PC-3 (cell line): ENCODE data around the gene RBM10. TPM values are rescaled to one million over a fixed set of nuclear protein-coding genes. Genes with fewer than 3 reads are reported as not detected.

Source experiments
- ATAC-seq: fragments of 200-7000 bp; cut with Tn5 transposase; 2 replicates; pipeline ENCODE4 v1.9.1; 2020; ENCODE audit warnings: mild to moderate bottlenecking, moderate library complexity
- BruUV-seq: library from RNA; stranded (reverse); fragments of 400-500 nt; replicated peaks from 2 replicates; lab custom pipeline; 2021; lab: Mats Ljungman, UMichigan
- CTCF ChIA-PET: fragments of 300-600 bp; sonication (Branson Sonifier 250); formaldehyde crosslinking; loops from one replicate; lab custom pipeline; 2022; ENCODE audit warnings: antibody characterized with exemption; lab: Charles Lee
- POLR2A ChIA-PET: fragments of 300-600 bp; sonication (Branson Sonifier 250); formaldehyde crosslinking; loops from one replicate; lab custom pipeline; 2022; ENCODE audit warnings: antibody characterized with exemption; ENCODE audit not compliant: unreplicated experiment; lab: Charles Lee
- DNase-seq: peaks from one replicate; pipeline ENCODE4 v3.0.0-alpha.2; 2015
- H2AFZ ChIP-seq: fragments of 300-600 bp; sonication (generic); 2 replicates; pipeline ENCODE4 v1.6.0; 2016; ENCODE audit warnings: antibody characterized with exemption, low read length
- H3F3A ChIP-seq: fragments of 300-600 bp; sonication (generic); one replicate; pipeline ENCODE4 v1.6.0; 2017; ENCODE audit warnings: antibody characterized with exemption, low read length, control low read depth, mild to moderate bottlenecking; ENCODE audit not compliant: unreplicated experiment
- H3K27ac ChIP-seq: fragments of 300-600 bp; sonication (generic); 2 replicates; pipeline ENCODE4 v1.5.1; 2016; ENCODE audit warnings: mild to moderate bottlenecking, low read length
- H3K27me3 ChIP-seq: fragments of 300-600 bp; sonication (generic); 2 replicates; pipeline ENCODE4 v1.6.1; 2016; ENCODE audit warnings: low read length, mixed read lengths
- H3K36me3 ChIP-seq: fragments of 300-600 bp; sonication (generic); 2 replicates; pipeline ENCODE4 v1.6.1; 2016; ENCODE audit warnings: low read depth, mixed run types, low read length, mixed read lengths
- H3K4me1 ChIP-seq: fragments of 300-600 bp; sonication (generic); 2 replicates; pipeline ENCODE4 v1.5.1; 2016; ENCODE audit warnings: low read length; ENCODE audit not compliant: insufficient read depth
- H3K4me2 ChIP-seq: fragments of 300-600 bp; sonication (generic); 2 replicates; pipeline ENCODE4 v1.6.0; 2016; ENCODE audit warnings: low read length
- H3K4me3 ChIP-seq: fragments of 300-600 bp; sonication (generic); 2 replicates; pipeline ENCODE4 v1.5.1; 2016; ENCODE audit warnings: mild to moderate bottlenecking, low read length, mixed read lengths
- H3K79me2 ChIP-seq: fragments of 300-600 bp; sonication (generic); 2 replicates; pipeline ENCODE4 v1.6.1; 2017; ENCODE audit warnings: low read length, mixed read lengths
- H3K9ac ChIP-seq: fragments of 300-600 bp; sonication (generic); 2 replicates; pipeline ENCODE4 v1.6.0; 2016; ENCODE audit warnings: mild to moderate bottlenecking, low read length
- H3K9me2 ChIP-seq: fragments of 300-600 bp; sonication (generic); replicated peaks from 2 replicates; pipeline ENCODE4 v1.6.1; 2016; ENCODE audit warnings: mixed run types, low read length, mixed read lengths
- H3K9me3 ChIP-seq: fragments of 300-600 bp; sonication (generic); 2 replicates; pipeline ENCODE4 v1.6.1; 2016; ENCODE audit warnings: low read length, mixed read lengths
- H4K20me1 ChIP-seq: fragments of 300-600 bp; sonication (generic); 2 replicates; pipeline ENCODE4 v1.6.1; 2016; ENCODE audit warnings: low read length, mixed read lengths
- CTCF ChIP-seq: fragments of 300-600 bp; sonication (generic); conservative IDR thresholded peaks from 2 replicates; pipeline ENCODE4 v1.5.1; 2017; ENCODE audit warnings: antibody characterized with exemption, low read depth, mild to moderate bottlenecking, low read length
- EZH2 ChIP-seq: fragments of 300-600 bp; sonication (generic); IDR thresholded peaks from one replicate; pipeline ENCODE4 v1.6.1; 2017; ENCODE audit warnings: antibody characterized with exemption, mild to moderate bottlenecking, low read length; ENCODE audit not compliant: unreplicated experiment
- EZH2phosphoT487 ChIP-seq: fragments of 300-600 bp; sonication (generic); IDR thresholded peaks from 2 replicates; pipeline ENCODE4 v1.6.1; 2018; ENCODE audit warnings: mild to moderate bottlenecking, antibody characterized with exemption, low read length, borderline replicate concordance
- intact Hi-C: fragments of 100-400 bp; cut with micrococcal nuclease; formaldehyde crosslinking; loops from 2 replicates; pipeline ENCODE4 v1.9.0; 2023
- total RNA-seq: library from RNA; depleted of rRNA; stranded (reverse); fragments of >200 nt; gene quantifications from 2 replicates; pipeline ENCODE4 v1.2.3, GENCODE V29; 2014

Gene RBM10
- total RNA-seq, 1 experiment from 2014 or later, result 71.5 TPM

- peak overlapping the region; percentile 98 for H3K4me3 ChIP-seq
- BruUV-seq, result TSS peak; percentile 40
- H3K4me2 ChIP-seq, result peak overlapping the region; percentile 93
- no peaks in the 10 kb centered on the region for H3K27me3 ChIP-seq
- CTCF ChIA-PET, result interaction anchor here (0.6 to 1.1 kb wide), 5 partner anchors 45 to 77 kb away, joined by 3 to 5 read pairs (median 3); no protein-coding TSS in a partner anchor
- H3K9ac ChIP-seq, result peak overlapping the region; percentile 97
- TF ChIP-seq EZH2phosphoT487 (no peak), CTCF (no peak), EZH2 (no peak)
- intact Hi-C loops, result no loop called here
- ATAC-seq (peak; percentile 19), DNase-seq (no peak)
- no peaks in the 10 kb centered on the region for H3K9me2 ChIP-seq
- peak overlapping the region; percentile 86 for H3K27ac ChIP-seq
- POLR2A ChIA-PET, result interaction anchor here (0.6 to 1.2 kb wide), 4 partner anchors 9 to 97 kb away, joined by 3 to 9 read pairs (median 5); no protein-coding TSS in a partner anchor
- peaks cover 32% of the 10 kb centered on the region for H4K20me1 ChIP-seq
- H2AFZ ChIP-seq, result peak overlapping the region; percentile 76
- H3K4me1 ChIP-seq, result peaks cover 25% of the 10 kb centered on the region
- H3K36me3 ChIP-seq, result peaks cover 12% of the 10 kb centered on the region; the same call in 1 of the 2 replicates
- peaks cover 80% of the 10 kb centered on the region for H3K79me2 ChIP-seq
- no peaks in the 10 kb centered on the region for H3F3A ChIP-seq
- H3K9me3 ChIP-seq, result no peaks in the 10 kb centered on the region
Measured at GRCh38 chrX:47145395-47146120, 537 bp downstream of the RBM10 start.

- no peaks in the 10 kb centered on the region for H3F3A ChIP-seq
- H3K4me3 ChIP-seq, result peak overlapping the region; percentile 98
- POLR2A ChIA-PET, result no interaction called here
- intact Hi-C loops, result no loop called here
- H3K27me3 ChIP-seq, result no peaks in the 10 kb centered on the region
- TF ChIP-seq EZH2phosphoT487 (no peak), EZH2 (no peak), CTCF (no peak)
- H3K27ac ChIP-seq, result no peak overlapping the region
- no peaks in the 10 kb centered on the region for H3K9me2 ChIP-seq
- H3K79me2 ChIP-seq, result peaks cover 87% of the 10 kb centered on the region
- H3K9me3 ChIP-seq, result no peaks in the 10 kb centered on the region
- no TSS peak for BruUV-seq
- H3K36me3 ChIP-seq, result peaks cover 19% of the 10 kb centered on the region; the same call in 1 of the 2 replicates
- no peak overlapping the region for H2AFZ ChIP-seq
- peaks cover 32% of the 10 kb centered on the region for H4K20me1 ChIP-seq
- ATAC-seq, result no peak
- H3K4me1 ChIP-seq, result peaks cover 25% of the 10 kb centered on the region
- H3K9ac ChIP-seq, result peak overlapping the region; percentile 97
- DNase-seq, result no peak
- H3K4me2 ChIP-seq, result peak overlapping the region; percentile 93
- CTCF ChIA-PET, result no interaction called here
Measured at GRCh38 chrX:47146121-47146935, 1.3 kb downstream of the RBM10 start.
